T-helper 22 cell (primary cell): ENCODE data around the gene ABCB11.
"Not testable (repeated sequence)": the region's sequence is repeated elsewhere in the genome, so short reads cannot be mapped to it uniquely, and the experiment has no call there.

Experiments used
- DNase-seq: peaks from one replicate; pipeline ENCODE4 v3.0.0-alpha.2; 2020; ENCODE audit warnings: low read depth

ABCB11 gene

GRCh38 chr2:169042856-169043255 is 11.7 kb upstream of the ABCB11 start:
- DNase-seq = no peak

DNA sequence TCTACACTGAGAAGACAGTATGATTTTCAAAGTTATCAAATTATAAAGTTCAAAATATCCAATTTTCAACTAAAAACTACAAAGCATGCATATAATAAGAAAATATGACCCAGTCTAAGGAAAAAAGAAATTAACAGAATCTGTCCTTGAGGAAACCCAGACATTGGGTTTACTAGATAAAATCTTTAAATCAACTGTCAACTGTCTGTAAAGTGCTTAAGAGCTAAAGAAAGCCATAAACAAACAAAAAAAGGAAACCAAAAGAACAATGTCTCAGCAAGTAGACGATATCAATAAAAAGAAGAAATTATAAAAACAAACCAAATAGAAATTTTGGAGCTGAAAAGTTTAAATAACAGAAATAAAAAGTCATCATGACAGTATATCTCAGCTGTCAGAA is 10.5 kb upstream of the ABCB11 start:
- DNase-seq = no peak

GRCh38 chr2:169039702-169040101 is 8.6 kb upstream of the ABCB11 start:
- DNase-seq = no peak

- no peak for DNase-seq
Observed at GRCh38 chr2:169038338-169038757, 7.2 kb upstream of the ABCB11 start.

- no peak for DNase-seq
Observed at GRCh38 chr2:169036736-169037440, 5.8 kb upstream of the ABCB11 start.

DNA sequence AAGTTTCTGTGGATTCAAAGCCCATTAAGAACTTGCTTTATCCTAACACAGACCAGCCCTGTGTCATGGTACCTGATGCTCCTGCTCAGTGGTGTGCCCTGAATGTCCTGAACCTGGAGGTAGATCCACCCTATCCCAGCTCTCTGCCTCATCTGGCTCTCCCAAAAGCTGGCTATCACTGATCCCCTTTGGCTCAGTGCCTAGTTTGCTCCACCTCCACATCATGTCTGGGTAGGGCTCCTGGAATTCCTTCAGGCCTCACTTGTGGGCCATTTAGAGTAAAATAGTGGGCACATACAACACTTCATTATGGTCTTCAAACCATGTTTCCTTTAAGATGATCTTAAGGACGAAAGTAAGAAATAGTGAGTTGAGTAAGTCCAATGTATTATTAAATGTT is 4.8 kb upstream of the ABCB11 start:
- no peak for DNase-seq

DNA sequence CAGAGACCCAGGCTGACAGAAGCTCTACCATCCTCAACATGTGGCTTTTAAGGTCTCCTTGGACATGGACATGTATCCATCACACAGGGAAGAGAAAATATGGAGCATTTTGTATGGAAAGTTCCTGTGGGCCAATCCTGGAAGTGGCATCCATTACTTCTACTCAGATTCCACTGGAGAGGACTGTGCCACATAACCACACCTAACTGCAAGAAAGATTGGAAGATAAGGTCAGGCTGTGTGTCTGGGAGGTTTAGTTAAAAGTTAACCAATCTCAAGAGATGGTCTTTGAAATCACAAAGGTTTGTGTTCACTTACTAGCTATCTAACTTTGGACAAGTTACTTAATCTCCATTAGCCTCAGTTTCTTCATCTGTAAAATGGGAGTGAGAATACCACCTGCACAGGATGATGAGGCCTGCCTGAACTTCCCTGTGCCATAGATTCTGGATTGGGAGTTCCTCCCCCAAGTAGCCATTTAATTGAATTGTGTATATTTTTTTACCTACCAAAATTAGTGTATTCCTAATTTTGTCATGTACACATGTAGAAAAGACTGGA is 3.9 kb upstream of the ABCB11 start:
- no peak for DNase-seq

- DNase-seq = no peak
Observed at GRCh38 chr2:169034256-169034655, 3.1 kb upstream of the ABCB11 start.

DNA sequence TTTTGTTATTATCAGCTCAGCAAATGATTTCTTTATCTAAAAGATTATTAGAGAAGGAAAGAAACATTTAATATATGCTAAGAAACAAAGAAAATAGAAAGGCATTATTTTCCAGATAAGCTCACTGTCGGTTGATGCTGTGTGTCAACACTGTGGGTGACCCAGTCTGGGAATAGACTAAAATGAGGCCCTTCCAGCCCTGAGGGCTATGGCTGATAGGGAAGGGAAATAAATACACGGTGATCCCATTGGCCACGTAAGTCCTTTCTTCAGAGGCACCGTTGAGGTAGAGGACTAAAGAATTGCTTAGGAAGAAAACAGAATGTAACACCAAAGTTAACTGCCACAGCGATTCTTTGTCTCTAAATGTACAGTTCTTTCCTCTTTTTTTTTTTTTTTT is 1.8 kb downstream of the ABCB11 start:
- DNase-seq = no peak

DNA sequence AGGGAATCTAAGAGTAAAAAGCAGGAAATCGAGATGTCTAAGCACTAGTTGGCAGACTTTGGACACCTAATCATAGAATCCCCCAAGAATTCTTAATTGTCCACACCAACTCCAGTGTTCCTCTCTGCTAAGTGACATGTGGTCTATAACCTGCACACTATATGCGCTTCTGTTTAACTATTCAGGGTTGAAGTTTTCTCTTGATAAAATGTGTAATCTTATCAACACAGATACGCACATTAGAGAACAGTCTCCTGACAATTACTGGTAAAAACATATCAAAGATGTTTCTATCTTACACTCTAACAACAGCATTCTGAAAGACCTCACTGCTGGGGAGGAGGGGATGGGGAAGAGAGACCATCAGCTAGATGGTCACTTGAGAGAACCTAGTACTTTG is 3.9 kb downstream of the ABCB11 start:
- DNase-seq = no peak

DNA sequence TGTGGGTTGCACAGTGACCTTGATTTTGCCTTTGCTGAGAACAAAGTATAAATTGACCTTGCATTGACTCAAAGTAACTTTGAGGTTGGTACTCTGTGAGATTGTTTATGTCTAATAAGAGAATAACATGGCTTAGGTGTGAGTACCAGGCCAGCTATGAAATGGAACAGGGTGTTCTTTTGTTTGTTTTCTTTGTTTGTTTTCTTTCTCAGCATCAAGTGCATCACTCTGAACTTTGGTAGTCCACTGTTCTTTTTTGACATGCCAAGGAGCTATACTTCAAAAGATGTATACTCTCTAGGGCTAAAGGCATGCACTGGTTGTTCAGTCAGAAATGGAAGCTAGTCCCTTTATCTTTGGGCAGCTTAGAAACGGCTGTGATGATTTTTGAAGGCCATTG is 5.1 kb downstream of the ABCB11 start:
- DNase-seq = no peak

DNA sequence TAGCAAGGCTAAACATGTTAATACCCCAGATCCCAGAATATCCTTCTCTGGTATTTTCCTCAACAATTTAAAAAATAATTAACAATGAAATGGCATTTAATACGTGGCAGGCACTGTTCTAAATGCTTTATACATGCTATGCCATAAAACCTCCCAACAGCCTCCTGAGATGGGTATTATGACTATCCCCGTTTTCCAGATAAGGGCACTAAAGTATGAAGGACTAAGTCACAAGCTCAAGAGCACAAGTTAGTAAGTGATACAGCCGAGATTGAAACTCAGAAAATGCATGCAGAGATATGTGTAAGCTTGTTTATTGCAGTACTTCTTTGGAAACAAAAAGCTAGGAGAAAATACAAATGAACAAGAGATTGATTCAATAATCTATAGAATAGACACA is 8.0 kb downstream of the ABCB11 start:
- no peak for DNase-seq

DNA sequence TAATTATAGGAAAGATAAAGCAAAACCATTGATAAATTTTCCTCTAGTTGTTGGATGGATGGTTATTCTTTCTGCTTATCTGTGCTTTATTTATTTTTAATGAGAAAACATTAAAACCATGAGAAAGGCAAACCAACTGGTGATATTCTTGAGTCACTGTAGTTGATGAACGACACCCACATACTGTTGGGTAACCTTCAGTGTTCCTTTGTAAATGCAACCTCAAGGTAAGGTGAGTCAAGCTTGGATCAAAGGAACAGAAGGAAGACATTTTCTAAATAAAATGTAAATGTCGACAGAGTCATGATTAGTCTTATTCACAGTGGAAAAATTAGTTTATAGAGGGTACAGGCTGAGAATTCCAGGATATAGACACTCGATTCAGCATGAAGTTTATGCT is 12.7 kb downstream of the ABCB11 start:
- DNase-seq = no peak

DNA sequence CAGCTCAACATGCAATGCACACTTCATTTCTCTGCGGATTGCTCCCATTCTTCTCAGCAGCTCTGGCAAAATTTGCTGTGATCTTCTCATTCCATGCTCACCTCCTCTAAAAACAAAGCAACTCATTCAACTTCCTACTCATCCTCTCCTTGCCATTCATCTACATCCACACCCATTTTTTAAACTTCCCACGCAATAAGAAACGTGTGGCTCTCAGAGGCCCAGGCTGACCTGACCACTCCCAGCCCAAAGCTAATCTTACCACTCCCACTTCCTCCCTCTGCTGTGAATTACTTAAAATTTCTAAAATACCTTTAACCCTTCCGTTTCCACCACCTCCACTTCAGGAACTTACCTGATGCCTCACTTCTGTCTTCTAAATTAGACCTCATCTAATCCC is 15.2 kb downstream of the ABCB11 start:
- DNase-seq = no peak

GRCh38 chr2:169014780-169015179 is 16.3 kb downstream of the ABCB11 start:
- no peak for DNase-seq

DNA sequence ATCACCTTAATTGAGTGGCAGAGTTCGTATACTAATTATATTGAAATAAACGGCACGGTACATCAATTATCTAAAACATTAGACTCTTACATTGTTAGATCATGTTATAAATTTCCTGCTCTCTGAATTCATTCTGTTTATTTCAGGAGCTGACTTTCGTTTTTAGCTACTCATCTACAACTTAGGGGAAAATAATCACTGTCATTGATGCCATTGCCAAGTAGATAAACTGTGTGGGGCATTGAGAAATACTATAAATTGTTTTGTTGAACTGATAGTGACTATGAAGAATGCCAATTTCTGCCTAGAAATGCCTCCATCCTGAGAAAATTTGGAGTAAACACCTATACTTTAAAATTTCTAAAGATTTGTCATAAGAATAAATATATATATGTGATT is 17.5 kb downstream of the ABCB11 start:
- no peak for DNase-seq

GRCh38 chr2:169012812-169013627 is 18.1 kb downstream of the ABCB11 start:
- DNase-seq = no peak

GRCh38 chr2:169012191-169012792 is 18.8 kb downstream of the ABCB11 start:
- DNase-seq = not testable (repeated sequence)

- no peak for DNase-seq
Observed at GRCh38 chr2:169011698-169012097, 19.4 kb downstream of the ABCB11 start.

DNA sequence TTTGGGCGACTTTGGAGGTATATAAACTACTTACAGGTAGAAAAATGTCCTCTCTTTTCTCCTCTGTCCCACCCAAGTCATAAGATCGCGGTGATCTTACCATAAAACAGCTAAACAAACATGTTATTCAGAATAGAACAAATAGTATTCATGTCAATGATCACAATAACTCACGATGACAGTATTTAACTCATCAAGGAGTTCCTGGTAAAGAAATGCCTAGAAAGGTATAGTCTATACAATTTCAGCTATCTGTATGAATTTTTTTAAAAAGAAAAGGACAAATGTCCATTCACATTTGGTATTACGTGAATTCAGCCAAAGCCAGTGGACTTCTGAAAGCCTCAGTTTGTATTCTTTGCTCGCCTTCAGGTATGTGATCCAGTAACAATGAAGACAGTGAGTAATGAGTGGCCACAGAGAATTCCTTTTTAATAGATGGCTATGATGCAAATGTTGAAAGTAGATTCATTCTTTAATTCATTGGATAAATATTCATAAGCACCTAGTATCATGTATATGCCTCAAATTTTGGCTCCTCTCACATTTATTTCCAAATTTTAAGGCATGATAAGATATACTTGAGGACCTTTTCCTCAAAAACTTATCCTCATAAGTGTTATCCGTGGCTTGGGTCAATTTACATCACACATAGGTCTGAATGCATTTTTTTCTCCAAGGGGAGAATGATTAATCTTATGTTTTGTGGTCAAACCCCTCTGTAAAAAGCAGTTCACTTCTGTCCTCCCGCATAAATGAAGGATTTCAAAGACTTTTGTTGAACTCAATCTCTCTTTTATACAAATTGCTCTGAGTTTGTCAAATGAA is 20.3 kb downstream of the ABCB11 start:
- DNase-seq = no peak

- DNase-seq = no peak
Observed at GRCh38 chr2:169009865-169010579, 21.1 kb downstream of the ABCB11 start.
